ENCODE measurements around the gene BORCS6.
"Not testable (repeated sequence)": the region's sequence is repeated elsewhere in the genome, so short reads cannot be mapped to it uniquely, and the experiment has no call there.

Gene BORCS6

DNA sequence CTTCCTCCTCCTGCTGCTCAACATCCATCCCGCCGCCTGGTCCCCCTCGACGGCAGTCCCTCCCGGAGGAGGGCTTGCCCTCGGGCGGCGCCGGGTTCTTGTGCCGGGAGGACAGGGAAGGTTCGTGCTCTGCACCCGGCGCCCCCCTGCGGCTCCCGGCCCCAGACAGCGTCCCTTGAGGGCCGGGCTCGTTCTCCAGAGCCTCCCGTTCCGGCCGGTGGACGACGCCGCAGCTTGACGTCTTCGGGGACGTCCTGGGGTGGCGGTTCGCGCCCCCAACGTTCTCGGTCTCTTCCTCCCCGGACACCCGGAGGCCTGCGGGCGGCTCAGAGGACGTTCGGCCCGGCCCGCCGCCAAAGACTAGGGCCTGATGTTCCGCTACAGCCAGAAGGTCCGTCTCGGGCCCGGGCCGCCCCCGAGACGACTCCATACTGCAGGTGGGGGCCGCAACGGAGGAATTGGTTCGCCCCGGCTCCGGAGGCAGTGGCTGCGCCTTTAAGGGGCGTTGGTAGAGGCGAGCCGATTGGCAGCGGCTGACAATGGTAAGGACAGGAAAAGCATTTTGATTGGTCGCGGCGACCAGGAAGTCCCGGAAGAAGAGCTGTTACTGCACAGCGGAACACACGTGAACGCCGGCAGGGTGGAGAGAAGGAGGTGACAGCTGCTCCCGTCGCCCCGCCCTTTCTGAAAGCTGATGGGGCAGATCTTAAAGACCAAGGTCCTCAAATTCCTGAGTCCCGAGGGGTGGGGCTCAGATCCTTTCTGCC, at the start of gene BORCS6:
Gene BORCS6 (minus strand): TSS at position 470 of the 767 bp plus-strand sequence. CDS start 40 bp downstream, at position 430.
- peak; percentile 92 to 93 for DNase-seq

DNA sequence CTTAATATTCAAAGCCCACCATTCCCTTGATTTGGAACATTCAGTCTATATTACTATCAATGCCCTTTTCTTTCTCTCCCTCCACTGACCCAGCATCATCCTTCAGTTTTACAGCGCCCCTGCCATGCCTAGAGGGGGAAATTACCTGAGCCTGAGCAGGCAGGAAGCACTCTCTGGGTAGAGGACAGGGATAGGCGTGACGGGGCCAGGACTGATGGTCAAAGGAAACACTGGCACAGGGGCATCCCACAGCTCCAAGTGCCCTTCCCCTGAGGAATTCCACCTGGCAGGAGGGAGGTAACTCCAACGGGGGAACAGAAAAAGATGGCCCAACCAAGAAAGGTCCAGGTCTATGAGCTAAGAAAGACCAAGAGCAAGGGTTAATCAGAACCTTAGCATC, 47.9 kb upstream of the BORCS6 start:
- no peak for DNase-seq

DNA sequence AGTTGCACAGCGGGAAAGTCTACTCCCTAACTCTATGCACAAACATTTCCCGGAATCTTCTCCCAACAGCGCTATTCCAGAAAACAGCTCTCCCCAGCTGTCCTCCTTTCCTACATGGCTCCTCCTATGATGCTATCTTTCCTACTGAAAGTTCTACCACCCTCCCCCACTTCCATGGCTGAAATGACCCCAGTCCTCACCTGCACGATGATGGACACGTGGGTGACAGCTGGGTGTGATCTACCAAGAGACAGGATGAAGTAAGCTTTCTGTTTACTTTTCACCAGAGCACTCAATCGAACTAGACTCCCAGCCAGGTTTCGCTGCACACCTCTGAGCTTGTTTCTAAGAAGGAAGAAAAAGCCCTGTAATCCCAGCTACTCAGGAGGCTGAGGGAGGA, 47.2 kb upstream of the BORCS6 start:
- no peak for DNase-seq

DNA sequence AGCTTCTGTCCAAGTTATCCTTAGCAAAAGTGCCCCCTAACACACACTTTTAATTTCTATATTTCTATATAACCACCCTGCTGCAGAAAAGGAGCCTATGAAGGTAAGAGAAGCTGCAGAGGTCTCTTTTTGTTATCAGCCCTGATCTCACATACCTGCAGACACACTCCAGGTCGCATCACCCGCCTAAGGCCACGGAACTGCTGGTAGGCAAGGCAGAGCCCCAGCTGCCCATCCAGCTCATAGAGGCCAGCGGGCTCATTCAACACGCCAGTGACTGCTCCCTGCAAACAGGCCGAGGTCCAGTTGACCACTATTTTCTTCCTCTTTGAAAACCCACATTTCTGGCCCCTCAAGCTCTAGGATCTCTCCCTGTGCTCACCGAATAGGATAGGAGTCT, 45.7 kb upstream of the BORCS6 start:
- no peak for DNase-seq

DNA sequence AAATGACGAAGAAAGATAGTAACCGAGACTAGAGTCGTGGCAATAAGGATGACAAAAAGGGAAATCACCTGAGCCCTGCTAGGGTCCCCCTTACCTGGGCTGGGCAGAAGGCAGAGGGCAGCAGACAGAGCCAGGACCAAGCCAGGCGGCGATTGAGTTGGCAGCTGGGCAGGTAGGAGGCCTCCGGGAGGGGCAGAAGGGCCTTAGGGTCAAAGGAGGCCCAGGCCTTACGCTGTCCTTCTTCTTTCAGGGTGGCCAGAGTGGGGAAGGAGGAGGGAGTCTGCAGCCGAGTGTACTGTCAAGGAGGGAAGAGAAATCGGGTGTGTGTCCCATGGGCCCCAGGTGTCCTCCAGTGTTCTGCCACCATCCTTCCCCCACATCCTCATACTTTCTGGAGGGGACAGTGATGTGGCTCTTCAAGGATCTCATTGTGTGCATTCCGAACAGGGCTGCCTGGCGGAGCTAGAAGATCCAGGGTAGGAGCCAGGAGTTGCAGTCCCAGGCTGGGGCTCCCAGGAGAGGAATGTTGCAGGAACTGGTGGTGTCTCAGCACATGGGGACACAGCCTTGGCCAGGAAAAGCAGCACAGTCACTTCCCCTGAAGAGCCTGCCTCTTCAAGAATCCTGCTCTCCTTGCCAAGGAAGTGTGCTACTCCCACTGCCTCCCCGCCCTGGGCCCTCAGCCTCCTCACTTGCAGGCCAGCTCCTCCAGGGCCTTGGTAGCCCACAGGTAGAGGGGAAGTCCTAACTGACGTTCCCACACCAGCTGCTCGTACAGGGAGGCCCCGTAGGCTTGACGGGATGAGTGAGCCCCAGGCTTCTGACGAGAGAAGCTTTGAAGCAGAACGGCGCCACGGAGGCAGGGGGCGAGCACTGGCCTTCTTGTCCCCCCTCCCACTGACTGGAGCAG, 44.6 kb upstream of the BORCS6 start:
- DNase-seq: no peak

DNA sequence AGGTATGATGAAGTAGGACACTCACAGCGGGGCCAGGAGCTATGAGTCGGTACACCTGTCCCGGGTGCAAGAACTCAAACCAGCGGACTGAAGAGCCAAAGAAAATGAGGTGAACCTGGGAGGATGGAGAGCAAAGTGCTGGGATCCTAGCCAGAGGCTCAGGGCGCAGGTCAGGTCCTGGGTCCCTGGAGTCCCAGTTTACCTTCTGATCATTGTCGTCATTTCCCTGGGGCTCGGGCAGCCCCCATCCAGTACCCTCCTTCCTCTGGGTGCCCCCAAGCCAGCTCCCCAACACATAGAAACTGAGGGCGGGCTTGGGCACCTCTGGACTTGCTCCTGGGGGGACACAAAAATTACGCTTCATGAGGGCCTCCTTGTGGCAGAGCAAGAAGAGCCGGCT, 41.7 kb upstream of the BORCS6 start:
- DNase-seq: no peak

DNA sequence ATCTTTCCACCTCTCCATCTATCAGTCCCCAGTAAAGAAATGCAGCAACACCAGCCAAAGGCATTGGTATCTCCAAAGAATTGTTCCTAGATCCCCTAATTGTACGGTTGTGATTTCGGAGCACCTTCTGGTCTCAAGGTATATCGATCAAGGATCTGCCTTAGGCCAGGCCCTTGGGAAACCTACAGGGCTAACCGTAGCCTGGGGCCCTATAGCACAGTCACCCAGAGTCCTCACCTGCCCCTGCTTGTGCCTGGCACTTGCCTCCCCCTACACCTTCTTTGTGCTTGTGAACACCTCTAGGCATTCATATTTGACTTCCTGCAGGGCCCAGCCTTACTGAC, 37.2 kb upstream of the BORCS6 start:
- DNase-seq: no peak

DNA sequence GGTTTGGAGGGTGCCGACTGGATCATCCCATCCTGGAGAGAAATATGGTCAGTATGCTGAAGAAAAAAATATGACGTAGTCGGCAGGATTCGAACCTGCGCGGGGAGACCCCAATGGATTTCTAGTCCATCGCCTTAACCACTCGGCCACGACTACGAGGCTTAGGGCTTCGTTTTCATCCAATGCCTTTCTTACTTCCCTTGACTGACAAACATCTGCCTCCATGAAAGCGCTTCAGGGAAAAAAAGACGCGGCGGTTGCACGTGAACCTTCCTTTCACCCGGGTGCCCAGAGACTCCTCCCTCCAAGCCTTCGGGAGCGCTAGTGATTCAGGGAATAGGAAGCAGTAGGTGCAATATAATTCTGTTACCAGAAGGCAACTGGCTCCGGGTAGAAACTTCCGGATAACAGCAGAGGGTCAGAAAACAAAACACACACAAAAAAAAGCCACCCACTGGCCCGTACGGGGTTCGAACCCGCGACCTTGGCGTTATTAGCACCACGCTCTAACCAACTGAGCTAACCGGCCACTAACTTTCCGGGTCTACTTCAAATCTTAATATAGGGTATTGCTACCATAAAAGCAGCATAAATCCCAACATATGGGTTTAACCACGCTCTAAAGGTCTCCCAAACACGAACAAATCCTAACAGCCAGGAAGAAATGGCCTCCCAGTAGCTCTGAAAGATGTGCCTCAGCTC, 36.7 kb upstream of the BORCS6 start:
- peak; percentile 80 to 84 for DNase-seq

DNA sequence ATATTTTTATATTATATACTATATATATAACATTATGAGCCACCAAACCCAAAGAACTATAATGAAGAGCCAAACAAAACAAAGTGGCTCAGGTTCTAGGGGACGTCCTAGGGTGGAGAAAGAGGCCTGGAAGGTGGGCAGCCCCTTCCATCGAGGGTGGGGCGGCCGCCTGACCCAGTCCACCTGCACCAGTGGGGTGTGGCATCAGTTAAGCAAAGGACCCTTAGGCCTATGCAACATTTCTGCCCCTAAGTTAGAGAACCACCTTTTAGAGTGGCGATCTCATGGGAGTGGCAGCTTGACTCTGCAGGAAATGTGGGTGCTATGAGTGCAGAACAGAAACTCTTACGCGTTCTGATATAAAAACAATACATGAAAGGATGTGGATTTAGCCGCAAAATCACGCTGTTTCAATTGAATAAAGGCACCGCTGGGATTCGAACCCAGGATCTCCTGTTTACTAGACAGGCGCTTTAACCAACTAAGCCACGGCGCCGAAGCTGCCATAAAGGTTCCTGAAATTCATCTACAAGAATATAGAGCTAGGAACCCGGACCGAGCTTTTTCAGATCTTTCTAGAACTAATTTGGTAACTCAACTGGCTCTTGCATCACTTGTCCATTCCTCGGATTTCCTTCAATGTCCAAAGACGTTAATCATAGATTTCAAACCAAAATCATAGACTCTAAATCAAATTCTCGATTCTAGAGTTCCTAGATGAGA, 36.0 kb upstream of the BORCS6 start:
- DNase-seq: peak; percentile 57 to 79

DNA sequence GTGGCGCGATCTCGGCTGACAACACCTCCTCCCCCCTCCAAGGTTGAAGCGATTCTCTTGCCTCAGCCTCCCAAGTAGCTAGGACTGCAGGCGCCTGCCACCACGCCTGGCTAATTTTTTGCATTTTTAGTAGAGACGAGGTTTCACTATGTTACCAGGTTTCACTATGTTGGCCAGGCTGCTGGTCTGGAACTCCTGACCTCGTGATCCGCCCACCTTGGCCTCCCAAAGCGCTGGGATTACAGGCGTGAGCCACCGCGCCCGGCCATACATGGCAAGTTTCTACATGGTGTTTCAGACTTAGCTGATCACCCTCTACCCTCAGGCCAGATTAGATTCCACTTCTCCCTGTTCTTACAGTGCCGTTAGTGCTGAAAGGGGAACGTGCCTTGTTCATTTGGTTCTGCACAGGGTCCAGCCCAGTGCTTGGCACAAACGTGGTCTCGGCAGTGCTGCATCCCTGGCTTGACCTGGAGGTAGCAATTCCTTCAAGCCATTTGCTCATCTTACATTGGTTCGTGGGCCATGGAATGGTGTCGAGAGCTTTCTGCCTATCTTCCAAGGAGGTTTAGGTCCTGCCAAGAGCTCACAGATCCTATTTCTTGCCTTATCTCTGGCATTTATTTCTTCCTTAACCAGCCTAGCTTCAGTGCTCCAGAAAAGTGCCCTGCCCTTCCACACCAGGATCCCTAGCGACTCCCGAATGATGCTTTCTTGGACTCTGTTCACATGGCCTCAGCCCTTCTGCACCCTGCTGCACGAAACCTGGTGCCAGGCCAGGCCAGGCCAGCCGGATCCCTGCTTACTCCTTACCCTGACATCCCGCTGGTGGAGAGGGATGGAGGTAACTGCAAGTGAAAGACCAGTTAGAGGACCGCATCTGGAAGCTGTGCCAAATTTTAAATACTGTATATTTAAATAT, 35.2 kb upstream of the BORCS6 start:
- DNase-seq: no peak

DNA sequence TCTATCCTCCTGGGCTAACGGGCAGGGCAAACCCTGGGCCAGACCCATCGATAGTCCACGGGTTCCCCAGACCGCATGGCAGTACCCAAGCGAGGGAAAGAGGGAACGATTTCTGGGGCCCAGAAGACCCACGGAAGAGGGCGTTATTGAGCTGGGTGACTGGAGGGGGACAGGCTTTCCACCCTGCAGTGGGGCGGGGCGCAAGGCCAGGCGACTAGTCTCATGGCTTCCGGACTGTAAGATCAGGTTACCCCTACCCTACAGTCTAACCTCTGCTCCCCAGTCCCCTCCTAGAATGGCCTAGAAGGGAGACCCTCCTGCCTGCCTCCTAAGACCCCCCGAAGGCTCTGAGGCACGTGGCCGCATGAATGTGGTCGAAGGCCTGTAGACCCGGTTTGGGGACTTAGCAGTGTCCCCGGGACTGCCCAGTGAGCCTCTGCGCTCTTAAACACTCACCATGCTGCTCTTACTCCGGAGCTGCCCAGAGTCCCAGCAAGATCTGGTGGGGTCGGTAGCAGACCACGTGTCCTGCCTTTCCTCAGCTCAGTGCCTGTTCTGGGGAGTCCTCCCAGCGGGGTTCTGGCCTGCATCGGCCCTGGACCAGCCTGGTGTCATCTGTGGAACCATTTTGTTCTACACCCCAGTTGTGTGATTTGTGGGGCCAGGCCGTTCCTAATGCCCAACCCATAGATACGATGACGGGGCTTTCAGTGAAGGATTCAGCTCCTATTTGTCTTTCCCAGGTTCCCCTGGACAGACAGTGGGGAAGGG, 33.6 kb upstream of the BORCS6 start:
- DNase-seq: peak; percentile 39 to 45

DNA sequence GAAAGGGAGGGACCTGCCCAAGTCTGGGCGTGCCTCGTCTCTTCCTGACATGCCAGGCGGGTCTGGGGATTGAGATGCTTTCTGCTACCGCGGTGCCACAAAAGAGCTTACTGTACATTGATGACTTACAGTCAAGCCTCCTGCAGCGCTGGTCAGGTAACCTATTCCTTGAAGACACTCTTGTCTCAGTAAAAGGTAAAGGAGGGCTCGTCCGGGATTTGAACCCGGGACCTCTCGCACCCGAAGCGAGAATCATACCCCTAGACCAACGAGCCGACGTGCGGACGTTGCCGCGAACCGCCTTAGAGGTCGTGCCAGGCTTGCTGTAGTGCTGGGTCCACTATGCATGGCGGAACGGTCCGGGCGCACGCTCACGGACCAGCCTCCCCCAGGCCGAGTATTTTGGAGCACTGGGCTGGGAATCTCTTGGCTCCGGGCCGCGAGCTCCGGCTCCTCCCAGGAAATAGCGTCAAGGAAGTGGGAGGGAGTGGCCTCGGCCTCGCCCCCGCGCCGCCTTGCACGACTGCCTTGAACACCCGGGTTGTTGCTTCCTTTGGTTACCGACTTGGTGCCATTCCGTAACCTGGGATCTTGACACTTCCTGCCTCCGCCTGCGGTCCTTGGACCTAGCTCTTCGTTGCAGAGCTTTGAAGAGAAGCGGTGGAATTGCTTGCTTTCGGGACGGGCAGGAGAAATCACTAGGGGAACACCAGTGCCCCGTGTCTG, 32.8 kb upstream of the BORCS6 start:
- DNase-seq: peak; percentile 81 to 85

DNA sequence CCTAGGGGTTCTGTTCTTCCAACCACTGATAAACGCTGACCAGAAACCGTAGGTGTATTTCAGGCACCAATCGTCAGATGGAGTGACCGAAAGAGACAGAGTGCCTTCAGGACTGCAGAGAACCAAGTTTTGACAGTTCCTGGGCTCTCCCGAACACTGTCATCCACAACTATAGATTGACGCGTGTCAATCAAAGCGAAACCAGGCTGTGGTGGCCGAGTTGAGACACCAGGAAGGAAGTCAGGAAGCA, 32.3 kb upstream of the BORCS6 start:
- DNase-seq: peak in 1 of 2 experiments; percentile 77

DNA sequence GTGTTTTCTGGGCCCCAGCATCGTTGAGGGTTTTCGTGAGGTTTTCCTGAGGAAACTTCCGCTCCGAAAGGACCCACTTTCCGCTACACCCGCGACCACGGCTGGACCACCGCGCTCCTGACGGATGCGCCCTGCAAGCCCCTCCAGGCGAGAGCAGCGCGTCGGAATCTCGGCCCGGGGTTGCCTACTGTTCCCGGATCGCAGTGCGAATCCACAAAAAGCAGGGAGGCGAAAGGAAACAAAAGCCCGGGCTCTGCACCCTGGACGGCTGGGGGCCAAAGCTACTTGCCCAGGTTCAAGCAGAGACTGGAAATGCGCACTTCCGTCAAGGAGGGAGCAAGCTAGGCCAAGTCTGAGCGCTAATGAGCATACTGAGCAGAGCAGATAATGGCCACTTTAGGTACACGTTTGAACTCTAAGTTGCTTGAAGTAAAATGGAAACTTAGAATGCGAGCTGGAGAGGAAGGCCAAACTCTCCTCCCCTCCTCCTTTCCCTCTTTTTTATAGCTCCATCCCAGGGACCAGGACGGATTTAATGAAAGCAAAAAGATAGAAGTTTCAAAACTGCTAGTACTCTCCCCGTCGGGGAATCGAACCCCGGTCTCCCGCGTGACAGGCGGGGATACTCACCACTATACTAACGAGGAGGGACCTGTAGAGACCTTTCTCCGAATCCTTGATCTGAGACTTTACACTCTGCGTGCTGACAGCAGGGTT, 31.8 kb upstream of the BORCS6 start:
- peak; percentile 78 to 85 for DNase-seq

DNA sequence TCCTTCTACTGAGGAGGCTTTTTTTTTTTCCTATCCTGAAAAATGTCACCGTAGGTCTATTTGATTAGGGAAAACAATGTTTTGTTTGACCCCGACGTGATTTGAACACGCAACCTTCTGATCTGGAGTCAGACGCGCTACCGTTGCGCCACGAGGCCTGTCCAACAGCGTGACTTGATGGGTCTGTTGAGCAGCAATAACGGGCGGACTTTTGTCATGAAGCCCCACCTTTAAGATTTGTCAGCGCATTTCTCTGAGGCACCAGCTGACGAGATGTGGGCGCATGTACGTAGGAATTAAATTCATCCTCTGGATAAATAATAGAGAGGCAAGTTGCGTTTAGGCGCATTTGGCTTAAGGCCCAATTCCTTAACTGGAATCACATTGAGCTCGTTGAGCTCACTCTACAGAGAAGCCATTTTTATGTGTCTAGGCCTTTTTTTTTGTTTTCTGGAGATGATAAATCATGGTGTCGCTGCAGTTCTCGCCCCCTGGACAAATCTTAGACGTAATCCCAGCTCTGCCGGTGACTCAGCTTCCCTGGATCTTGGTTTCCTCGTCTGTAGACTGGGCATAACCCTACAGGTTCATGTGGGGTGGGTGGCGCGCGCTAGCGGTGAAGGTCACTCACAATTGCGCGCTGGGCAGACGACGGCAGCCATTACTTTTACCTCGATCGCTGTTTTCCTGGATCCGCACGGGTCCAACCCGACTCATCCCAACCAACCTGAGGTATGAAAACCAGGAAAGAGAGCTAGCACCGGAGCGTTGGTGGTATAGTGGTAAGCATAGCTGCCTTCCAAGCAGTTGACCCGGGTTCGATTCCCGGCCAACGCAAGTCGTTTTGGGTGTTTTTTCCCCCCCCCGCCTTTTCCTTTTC, 31.0 kb upstream of the BORCS6 start:
- peak; percentile 88 to 93 for DNase-seq

DNA sequence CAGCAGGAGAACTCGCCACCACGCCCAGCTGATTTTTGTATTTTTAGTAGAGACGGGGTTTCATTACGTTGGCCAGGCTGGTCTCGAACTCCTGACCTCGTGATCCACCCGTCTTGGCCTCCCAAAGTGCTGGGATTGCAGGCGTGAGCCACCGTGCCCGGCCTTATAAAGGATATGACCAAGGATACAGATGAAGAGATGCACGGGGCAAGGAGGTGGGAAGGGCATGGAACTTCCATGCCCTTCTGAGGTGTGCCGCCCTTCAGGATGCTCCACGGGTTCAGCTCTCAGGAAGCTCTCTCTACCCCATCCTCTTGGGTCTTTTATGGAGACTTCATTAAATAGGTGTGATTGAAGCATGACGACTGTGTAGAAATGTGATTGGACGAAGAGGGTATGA, 24.0 kb upstream of the BORCS6 start:
- DNase-seq: not testable (repeated sequence)

DNA sequence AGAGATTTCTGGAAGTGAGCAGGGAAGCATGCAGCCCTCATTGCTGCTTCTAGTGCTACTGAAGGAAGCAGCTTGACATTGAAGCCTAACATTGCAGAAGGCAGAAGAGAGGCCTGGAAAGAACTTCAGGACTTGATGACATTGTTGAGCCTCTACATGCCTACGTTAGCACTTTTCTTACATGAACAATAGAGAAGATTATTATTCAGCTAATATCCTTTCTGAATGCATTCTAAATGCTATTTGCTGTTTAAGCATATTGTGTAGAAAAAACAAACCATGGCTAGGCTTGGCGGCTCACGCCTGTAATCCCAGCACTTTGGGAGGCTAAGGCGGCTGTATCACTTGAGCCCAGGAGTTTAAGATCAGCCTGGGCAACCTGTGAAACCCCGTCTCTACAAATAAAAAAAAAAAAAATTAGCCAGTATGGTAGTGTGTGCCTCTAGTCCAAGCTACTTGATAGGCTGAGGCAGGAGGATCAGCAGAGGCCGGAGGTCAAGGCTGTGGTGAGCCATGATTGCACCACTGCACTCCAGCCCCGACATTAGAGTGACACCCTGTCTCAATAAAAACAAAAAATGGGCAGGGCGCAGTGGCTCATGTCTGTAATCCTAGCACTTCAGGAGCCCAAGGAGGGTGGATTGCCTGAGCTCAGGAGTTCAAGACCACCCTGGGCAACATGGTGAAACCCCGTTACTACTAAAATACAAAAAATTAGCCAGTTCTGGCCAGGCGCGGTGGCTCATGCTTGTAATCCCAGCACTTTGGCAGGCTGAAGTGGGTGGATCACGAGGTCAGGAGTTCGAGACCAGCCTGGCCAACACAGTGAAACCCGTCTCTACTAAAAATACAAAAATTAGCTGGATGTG, 22.6 kb upstream of the BORCS6 start:
- no peak for DNase-seq
